ENCODE data around the gene PDE6B. TPM values are rescaled to one million over a fixed set of nuclear protein-coding genes. Genes with fewer than 3 reads are reported as not detected.
"Not testable (repeated sequence)": the region's sequence is repeated elsewhere in the genome, so short reads cannot be mapped to it uniquely, and the experiment has no call there.

PDE6B gene
- total RNA-seq, 4 donors from 2014 or later, result 0.81 to 5.5 (median 1.8) TPM

GRCh38 chr4:703336-704197, 78.2 kb downstream of the PDE6B start:
- Histone ChIP-seq H3K27me3 (no peaks in the 10 kb centered on the region), H3K4me3 (no peak overlapping the region), H3K36me3 (no peaks in the 10 kb centered on the region), H3K4me1 (peaks cover 9 to 35% (median 15%) of the 10 kb centered on the region in 3 donors), H3K27ac (no peak overlapping the region), H3K9me3 (no peaks in the 10 kb centered on the region)
- WGBS, 2 donors (ENCODE audit: low coverage in 1 of 2), result no CpG with 5 or more reads among the region's 10 CpGs
- ATAC-seq, result no peak
- TF ChIP-seq POLR2AphosphoS5 (IDR thresholded peaks at IDR 0.05) (no peak), CTCF (IDR thresholded peaks at IDR 0.05) (no peak), POLR2A (IDR thresholded peaks at IDR 0.05) (no peak), EP300 (IDR thresholded peaks at IDR 0.05) (no peak)

GRCh38 chr4:704198-704891, 79.0 kb downstream of the PDE6B start:
- H3K9me3 ChIP-seq, result no peaks in the 10 kb centered on the region
- ATAC-seq, result no peak
- H3K36me3 ChIP-seq, result no peaks in the 10 kb centered on the region
- TF ChIP-seq POLR2A (IDR thresholded peaks at IDR 0.05) (no peak), POLR2AphosphoS5 (IDR thresholded peaks at IDR 0.05) (no peak), EP300 (IDR thresholded peaks at IDR 0.05) (no peak), CTCF (IDR thresholded peaks at IDR 0.05) (no peak)
- peaks cover 9 to 42% (median 15%) of the 10 kb centered on the region in 3 donors for H3K4me1 ChIP-seq
- no peaks in the 10 kb centered on the region for H3K27me3 ChIP-seq
- 88 to 95% methylated on average over 17 to 28 of the region's 46 CpGs for WGBS, 2 donors (ENCODE audit: low coverage in 1 of 2)
- H3K27ac ChIP-seq, result no peak overlapping the region
- no peak overlapping the region for H3K4me3 ChIP-seq

GRCh38 chr4:704971-705277, 79.6 kb downstream of the PDE6B start:
- TF ChIP-seq EP300 (IDR thresholded peaks at IDR 0.05) (no peak), POLR2A (IDR thresholded peaks at IDR 0.05) (no peak)
- Histone ChIP-seq H3K27ac (peak overlapping the region in 3 of 4 donors; percentile 65 to 93 (median 84)), H3K9me3 (no peaks in the 10 kb centered on the region), H3K27me3 (no peaks in the 10 kb centered on the region), H3K4me1 (peaks cover 9 to 47% (median 15%) of the 10 kb centered on the region in 3 donors), H3K4me3 (peak overlapping the region; percentile 96 to 99), H3K36me3 (no peaks in the 10 kb centered on the region)
- no peak for ATAC-seq
- 69 to 100% methylated on average over 1 of the region's 1 CpG for WGBS, 2 donors (ENCODE audit: low coverage in 1 of 2)

- H3K27me3 ChIP-seq, result no peaks in the 10 kb centered on the region
- peak; percentile 98 for ATAC-seq
- no peaks in the 10 kb centered on the region for H3K9me3 ChIP-seq
- H3K27ac ChIP-seq, result peak within 1 kb of the TSS; percentile 49 to 93 (median 80)
- H3K4me3 ChIP-seq, result peak within 1 kb of the TSS; percentile 96 to 99
- H3K4me1 ChIP-seq, result peaks cover 9 to 51% (median 15%) of the 10 kb centered on the region in 3 donors
- H3K36me3 ChIP-seq, result peaks cover 0 to 4% of the 10 kb centered on the region in 2 donors
- peak; percentile 34 to 76 for TF ChIP-seq POLR2A (IDR thresholded peaks at IDR 0.05)
- TF ChIP-seq CTCF (IDR thresholded peaks at IDR 0.05), result peak in 1 of 4 experiments; percentile 8
- TF ChIP-seq POLR2AphosphoS5 (IDR thresholded peaks at IDR 0.05), result peak; percentile 54
- no peak for TF ChIP-seq EP300 (IDR thresholded peaks at IDR 0.05)
- WGBS, 2 donors (ENCODE audit: low coverage in 1 of 2), result 7 to 10% methylated on average over 2 to 3 of the region's 82 CpGs
Observed at GRCh38 chr4:705278-706082, 80.1 kb downstream of the PDE6B start, which contains the start of gene PCGF3. Gene PCGF3 (plus strand): TSS chr4:705832. CDS start chr4:733681, 27,849 bp downstream.

GRCh38 chr4:706083-706633, 80.8 kb downstream of the PDE6B start:
- WGBS, 2 donors (ENCODE audit: low coverage in 1 of 2), result 5% methylated on average over 4 of the region's 21 CpGs; no CpG with 5 or more reads in 1 of the 2 donors
- peaks cover 9 to 51% (median 15%) of the 10 kb centered on the region in 3 donors for H3K4me1 ChIP-seq
- H3K9me3 ChIP-seq, H3K27me3 ChIP-seq, ATAC-seq, H3K36me3 ChIP-seq: not testable (repeated sequence)
- H3K27ac ChIP-seq, result peak overlapping the region; percentile 49 to 93 (median 80)
- peak overlapping the region; percentile 96 to 99 for H3K4me3 ChIP-seq

All from gastroesophageal sphincter (tissue), 4 donors.